MM.1S (cell line): Measurements from ENCODE around the gene VEGFB.

Source experiments
- DNase-seq: peaks from one replicate; pipeline ENCODE4 v3.0.0-alpha.2; 2015
- H2AFZ ChIP-seq: fragments of 300-600 bp; sonication (generic); 2 replicates; pipeline ENCODE4 v1.6.0; 2016; ENCODE audit warnings: antibody characterized with exemption, low read length
- H3F3A ChIP-seq: fragments of 300-600 bp; sonication (generic); 2 replicates; pipeline ENCODE4 v1.6.1; 2016; ENCODE audit warnings: mild to moderate bottlenecking, antibody characterized with exemption, low read length, moderate library complexity, mixed read lengths; ENCODE audit not compliant: insufficient read depth
- H3K27ac ChIP-seq: fragments of 300-600 bp; sonication (generic); 2 replicates; pipeline ENCODE4 v1.5.1; 2016; ENCODE audit warnings: mild to moderate bottlenecking, low read length
- H3K27me3 ChIP-seq: fragments of 300-600 bp; sonication (generic); replicated peaks from 2 replicates; pipeline ENCODE4 v1.6.0; 2016; ENCODE audit warnings: low read length; ENCODE audit not compliant: insufficient read depth
- H3K36me3 ChIP-seq: fragments of 300-600 bp; sonication (generic); replicated peaks from 2 replicates; pipeline ENCODE4 v1.6.1; 2016; ENCODE audit warnings: mild to moderate bottlenecking, low read length, mixed read lengths; ENCODE audit not compliant: insufficient read depth
- H3K4me1 ChIP-seq: fragments of 300-600 bp; sonication (generic); 2 replicates; pipeline ENCODE4 v1.6.1; 2016; ENCODE audit warnings: low read length, mixed read lengths
- H3K4me2 ChIP-seq: fragments of 300-600 bp; sonication (generic); 2 replicates; pipeline ENCODE4 v1.6.0; 2016; ENCODE audit warnings: low read depth, low read length
- H3K4me3 ChIP-seq: fragments of 300-600 bp; sonication (generic); 2 replicates; pipeline ENCODE4 v1.5.1; 2016; ENCODE audit warnings: low read length, mixed read lengths
- H3K79me2 ChIP-seq: fragments of 300-600 bp; sonication (generic); 2 replicates; pipeline ENCODE4 v1.6.1; 2016; ENCODE audit warnings: mixed run types, low read length, mixed read lengths
- H3K9ac ChIP-seq: fragments of 300-600 bp; sonication (generic); 2 replicates; pipeline ENCODE4 v1.6.1; 2016; ENCODE audit warnings: low read length, mixed read lengths
- H3K9me2 ChIP-seq: fragments of 300-600 bp; sonication (generic); replicated peaks from 2 replicates; pipeline ENCODE4 v1.6.1; 2016; ENCODE audit warnings: mild to moderate bottlenecking, low read length, mixed read lengths; ENCODE audit not compliant: insufficient read depth
- H3K9me3 ChIP-seq: fragments of 300-600 bp; sonication (generic); replicated peaks from 2 replicates; pipeline ENCODE4 v1.6.1; 2016; ENCODE audit warnings: mild to moderate bottlenecking, low read length, mixed read lengths; ENCODE audit not compliant: insufficient read depth
- H4K20me1 ChIP-seq: fragments of 300-600 bp; sonication (generic); 2 replicates; pipeline ENCODE4 v1.6.1; 2016; ENCODE audit warnings: mild to moderate bottlenecking, low read length, moderate library complexity, mixed read lengths; ENCODE audit not compliant: insufficient read depth
- EZH2 ChIP-seq: fragments of 300-600 bp; sonication (generic); optimal IDR thresholded peaks from 2 replicates; pipeline ENCODE3; 2017; ENCODE audit warnings: low read depth, mild to moderate bottlenecking, antibody characterized with exemption, low read length, mixed read lengths
- EZH2phosphoT487 ChIP-seq: fragments of 300-600 bp; sonication (generic); IDR thresholded peaks from 2 replicates; pipeline ENCODE4 v1.6.1; 2018; ENCODE audit warnings: antibody characterized with exemption, low read length
- TF ChIP-seq, protein P1 (sequence below): fragments of 300-600 bp; sonication (generic); IDR thresholded peaks from 2 replicates; pipeline ENCODE4 v1.5.1; 2016; ENCODE audit warnings: antibody characterized with exemption, low read length, mixed read lengths

Gene VEGFB

DNA sequence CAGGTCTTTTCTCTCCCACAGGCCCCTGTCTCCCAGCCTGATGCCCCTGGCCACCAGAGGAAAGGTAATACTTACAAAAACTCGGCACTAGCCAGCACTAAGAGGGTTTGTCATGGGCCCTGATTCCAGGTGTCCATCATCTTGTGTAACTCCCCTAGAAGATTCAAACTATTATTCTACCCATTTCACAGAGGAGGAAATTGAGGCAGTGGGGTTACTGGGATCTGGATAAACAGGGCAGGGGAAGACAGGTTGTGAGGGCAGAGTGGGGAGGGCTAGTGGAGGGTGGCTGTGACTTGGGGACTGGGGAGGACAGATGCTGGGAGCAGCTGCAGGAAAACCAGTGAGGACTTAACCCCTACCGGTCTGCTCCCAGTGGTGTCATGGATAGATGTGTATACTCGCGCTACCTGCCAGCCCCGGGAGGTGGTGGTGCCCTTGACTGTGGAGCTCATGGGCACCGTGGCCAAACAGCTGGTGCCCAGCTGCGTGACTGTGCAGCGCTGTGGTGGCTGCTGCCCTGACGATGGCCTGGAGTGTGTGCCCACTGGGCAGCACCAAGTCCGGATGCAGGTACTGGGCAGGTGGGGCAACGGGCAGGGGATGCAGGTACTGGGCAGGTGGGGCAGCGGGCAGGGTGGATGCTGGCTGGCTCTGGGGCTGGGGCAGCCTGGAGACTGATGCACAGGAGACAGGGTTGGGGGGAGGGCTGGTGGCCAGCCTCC lies 1.2 kb downstream of the VEGFB start:
- peak overlapping the region; percentile 88 for H3K4me2 ChIP-seq
- no peak overlapping the region for H2AFZ ChIP-seq
- H3K4me1 ChIP-seq: peaks cover 16% of the 10 kb centered on the region
- H3K79me2 ChIP-seq: peaks cover 18% of the 10 kb centered on the region
- DNase-seq: no peak
- H3K4me3 ChIP-seq: peak overlapping the region; percentile 73
- H3K9me3 ChIP-seq: no peaks in the 10 kb centered on the region
- TF ChIP-seq EZH2phosphoT487 (no peak), EZH2 (no peak)
- H3K9me2 ChIP-seq: no peaks in the 10 kb centered on the region
- H3K9ac ChIP-seq: peak overlapping the region; percentile 46; the same call in 1 of the 2 replicates
- H4K20me1 ChIP-seq: no peaks in the 10 kb centered on the region
- peaks cover 23% of the 10 kb centered on the region for H3F3A ChIP-seq
- H3K36me3 ChIP-seq: no peaks in the 10 kb centered on the region
- H3K27me3 ChIP-seq: no peaks in the 10 kb centered on the region
- H3K27ac ChIP-seq: no peak overlapping the region

DNA sequence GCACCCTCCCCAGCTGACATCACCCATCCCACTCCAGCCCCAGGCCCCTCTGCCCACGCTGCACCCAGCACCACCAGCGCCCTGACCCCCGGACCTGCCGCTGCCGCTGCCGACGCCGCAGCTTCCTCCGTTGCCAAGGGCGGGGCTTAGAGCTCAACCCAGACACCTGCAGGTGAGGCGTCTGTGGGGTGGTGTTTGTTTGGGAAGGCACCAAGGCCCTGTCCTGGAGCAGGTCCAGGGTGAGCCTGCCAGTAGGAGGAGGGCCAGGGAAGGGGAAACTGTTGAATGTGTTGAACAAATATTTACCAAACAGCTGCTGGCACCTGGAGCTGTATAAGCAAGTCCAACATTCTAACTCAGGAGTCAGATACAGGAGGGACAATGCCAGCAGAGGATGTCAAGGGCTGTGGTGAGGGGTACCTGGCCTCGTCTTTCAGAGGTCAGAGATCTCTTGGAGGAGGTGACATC lies 3.1 kb downstream of the VEGFB start:
- Histone ChIP-seq H3K4me1 (peaks cover 21% of the 10 kb centered on the region), H3K9me2 (no peaks in the 10 kb centered on the region), H2AFZ (no peak overlapping the region), H4K20me1 (no peaks in the 10 kb centered on the region), H3K27me3 (no peaks in the 10 kb centered on the region), H3K9me3 (no peaks in the 10 kb centered on the region), H3K4me3 (no peak overlapping the region), H3K4me2 (no peak overlapping the region), H3K36me3 (no peaks in the 10 kb centered on the region), H3F3A (peaks cover 24% of the 10 kb centered on the region), H3K27ac (no peak overlapping the region), H3K9ac (no peak overlapping the region), H3K79me2 (peaks cover 25% of the 10 kb centered on the region)
- TF ChIP-seq, protein P1, sequence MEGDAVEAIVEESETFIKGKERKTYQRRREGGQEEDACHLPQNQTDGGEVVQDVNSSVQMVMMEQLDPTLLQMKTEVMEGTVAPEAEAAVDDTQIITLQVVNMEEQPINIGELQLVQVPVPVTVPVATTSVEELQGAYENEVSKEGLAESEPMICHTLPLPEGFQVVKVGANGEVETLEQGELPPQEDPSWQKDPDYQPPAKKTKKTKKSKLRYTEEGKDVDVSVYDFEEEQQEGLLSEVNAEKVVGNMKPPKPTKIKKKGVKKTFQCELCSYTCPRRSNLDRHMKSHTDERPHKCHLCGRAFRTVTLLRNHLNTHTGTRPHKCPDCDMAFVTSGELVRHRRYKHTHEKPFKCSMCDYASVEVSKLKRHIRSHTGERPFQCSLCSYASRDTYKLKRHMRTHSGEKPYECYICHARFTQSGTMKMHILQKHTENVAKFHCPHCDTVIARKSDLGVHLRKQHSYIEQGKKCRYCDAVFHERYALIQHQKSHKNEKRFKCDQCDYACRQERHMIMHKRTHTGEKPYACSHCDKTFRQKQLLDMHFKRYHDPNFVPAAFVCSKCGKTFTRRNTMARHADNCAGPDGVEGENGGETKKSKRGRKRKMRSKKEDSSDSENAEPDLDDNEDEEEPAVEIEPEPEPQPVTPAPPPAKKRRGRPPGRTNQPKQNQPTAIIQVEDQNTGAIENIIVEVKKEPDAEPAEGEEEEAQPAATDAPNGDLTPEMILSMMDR: no peak
- TF ChIP-seq EZH2: no peak
- TF ChIP-seq EZH2phosphoT487: no peak
- DNase-seq: no peak

GRCh38 chr11:64238076-64238475 lies 3.7 kb downstream of the VEGFB start:
- no peak for TF ChIP-seq EZH2
- TF ChIP-seq, protein P1: no peak
- TF ChIP-seq EZH2phosphoT487: no peak
- H3K27me3 ChIP-seq: no peaks in the 10 kb centered on the region
- H3K36me3 ChIP-seq: no peaks in the 10 kb centered on the region
- no peak overlapping the region for H3K27ac ChIP-seq
- H3K9me2 ChIP-seq: no peaks in the 10 kb centered on the region
- H2AFZ ChIP-seq: no peak overlapping the region
- no peak for DNase-seq
- H4K20me1 ChIP-seq: no peaks in the 10 kb centered on the region
- H3K9ac ChIP-seq: no peak overlapping the region
- peaks cover 27% of the 10 kb centered on the region for H3K79me2 ChIP-seq
- H3K9me3 ChIP-seq: no peaks in the 10 kb centered on the region
- no peak overlapping the region for H3K4me3 ChIP-seq
- H3K4me2 ChIP-seq: no peak overlapping the region
- H3K4me1 ChIP-seq: peaks cover 23% of the 10 kb centered on the region
- H3F3A ChIP-seq: peaks cover 24% of the 10 kb centered on the region

DNA sequence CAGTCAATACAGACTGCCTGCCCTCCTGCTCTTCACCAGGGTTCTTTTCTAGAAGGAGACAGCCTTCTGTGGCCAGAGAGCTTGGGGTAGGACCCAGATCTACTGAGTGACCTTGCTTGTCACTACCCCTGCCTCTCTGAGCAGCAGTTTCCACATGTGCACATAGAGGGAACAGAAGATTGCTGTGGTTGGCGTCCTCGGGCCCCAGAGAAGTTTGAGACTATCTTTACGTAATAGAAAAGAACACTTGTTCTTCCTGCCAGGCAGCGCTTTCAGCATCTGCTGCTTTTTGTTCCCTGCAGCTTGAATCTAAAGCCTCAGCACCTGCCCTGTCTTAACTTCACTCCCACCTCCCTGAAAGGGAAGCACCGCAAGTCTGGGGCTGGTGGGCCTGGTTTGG lies 4.6 kb downstream of the VEGFB start:
- TF ChIP-seq, protein P1: no peak
- TF ChIP-seq EZH2: no peak
- no peak for TF ChIP-seq EZH2phosphoT487
- Histone ChIP-seq H3K4me3 (no peak overlapping the region), H4K20me1 (no peaks in the 10 kb centered on the region), H3K9me3 (no peaks in the 10 kb centered on the region), H3K4me1 (peaks cover 23% of the 10 kb centered on the region), H3K27me3 (no peaks in the 10 kb centered on the region), H3K36me3 (no peaks in the 10 kb centered on the region), H3K4me2 (no peak overlapping the region), H2AFZ (no peak overlapping the region), H3K9ac (no peak overlapping the region), H3K27ac (no peak overlapping the region), H3K9me2 (no peaks in the 10 kb centered on the region), H3K79me2 (peaks cover 28% of the 10 kb centered on the region), H3F3A (peaks cover 30% of the 10 kb centered on the region)
- no peak for DNase-seq
